Measurements from ENCODE around the gene STARD3.

- TF ChIP-seq CTCF (IDR thresholded peaks at IDR 0.05) (no peak), POLR2A (IDR thresholded peaks at IDR 0.05) (no peak)
Measured at GRCh38 chr17:39709319-39709997, 72.5 kb downstream of the STARD3 start.
